HG02840 (cell line): ENCODE data around the gene DPF3.

Experiments used
- ATAC-seq: cut with Tn5 transposase; IDR thresholded peaks from one replicate; pipeline ENCODE4 v1.9.1; 2021; ENCODE audit warnings: mild to moderate bottlenecking, moderate library complexity, moderate number of reproducible peaks; ENCODE audit not compliant: unreplicated experiment, low FRiP score

DPF3 gene

DNA sequence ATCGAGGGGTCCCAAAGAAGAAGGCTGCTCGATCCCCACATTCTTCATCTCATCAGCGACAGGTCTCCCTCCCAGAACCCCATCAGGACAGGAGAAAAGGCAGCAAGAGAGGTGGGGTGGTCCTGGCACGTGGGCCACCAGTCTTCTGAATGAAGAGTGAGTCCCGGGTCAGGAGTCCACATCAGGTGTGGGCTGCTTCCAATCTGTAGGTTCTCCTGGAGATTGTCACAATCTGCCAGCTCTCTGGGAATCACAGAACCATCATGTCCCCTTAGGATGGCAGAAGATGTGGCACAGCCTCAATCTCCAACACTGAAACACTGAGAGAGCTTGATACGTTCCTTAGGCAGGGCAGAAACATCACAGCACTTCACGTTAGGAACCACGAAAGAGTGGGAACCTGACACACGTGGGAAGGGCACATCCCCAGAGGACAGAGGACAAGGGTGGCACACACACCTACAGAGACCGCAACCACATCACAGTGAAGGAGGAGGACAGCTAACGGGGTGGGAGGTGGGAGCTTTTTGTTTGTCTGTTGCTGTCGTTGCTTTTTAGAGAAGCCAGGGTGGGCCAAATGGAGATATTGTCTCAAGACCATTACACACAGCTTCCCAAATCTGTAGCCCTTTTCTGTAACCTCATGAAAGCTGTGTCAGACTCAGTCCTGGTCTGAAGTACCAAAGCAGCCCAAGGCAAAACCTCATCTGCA lies 284.5 kb downstream of the DPF3 start:
- no peak for ATAC-seq

- ATAC-seq = no peak
These were observed 285.3 kb downstream of the DPF3 start for GRCh38 chr14:72608391-72609204.

DNA sequence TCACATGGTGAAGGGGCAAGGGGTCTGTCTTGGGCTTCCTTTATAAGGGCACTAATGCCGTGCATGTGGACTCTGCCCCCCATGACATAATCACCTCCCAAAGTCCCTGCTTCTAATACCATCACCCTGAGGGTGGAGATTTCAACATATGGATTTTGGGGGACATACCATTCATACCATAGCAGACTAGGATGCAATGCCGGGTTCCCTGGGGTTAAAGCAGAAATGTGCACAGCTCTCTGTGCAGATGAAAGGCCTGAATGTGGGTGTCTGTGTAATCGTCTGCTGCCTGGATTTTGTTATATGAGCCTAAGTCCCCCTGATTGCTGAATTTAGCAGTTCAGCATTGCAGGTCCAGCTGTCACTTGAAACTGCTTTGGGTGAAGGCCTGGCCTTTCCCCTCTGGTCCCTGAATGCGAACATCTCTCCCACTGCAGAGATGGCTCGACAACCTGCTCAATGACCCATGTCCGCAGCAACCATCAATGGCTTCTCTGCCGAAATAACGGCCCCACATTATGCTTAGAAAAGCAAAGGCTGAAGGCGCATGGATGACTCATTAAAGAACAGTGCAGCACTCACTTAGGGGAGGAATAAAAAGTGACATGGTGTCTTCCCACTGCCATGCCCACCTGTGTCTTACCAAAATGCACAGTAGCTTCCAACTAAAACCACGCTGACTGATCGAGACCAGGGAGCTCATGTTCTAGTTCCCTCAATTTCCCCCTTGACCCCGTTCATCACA lies 286.3 kb downstream of the DPF3 start:
- ATAC-seq = no peak

DNA sequence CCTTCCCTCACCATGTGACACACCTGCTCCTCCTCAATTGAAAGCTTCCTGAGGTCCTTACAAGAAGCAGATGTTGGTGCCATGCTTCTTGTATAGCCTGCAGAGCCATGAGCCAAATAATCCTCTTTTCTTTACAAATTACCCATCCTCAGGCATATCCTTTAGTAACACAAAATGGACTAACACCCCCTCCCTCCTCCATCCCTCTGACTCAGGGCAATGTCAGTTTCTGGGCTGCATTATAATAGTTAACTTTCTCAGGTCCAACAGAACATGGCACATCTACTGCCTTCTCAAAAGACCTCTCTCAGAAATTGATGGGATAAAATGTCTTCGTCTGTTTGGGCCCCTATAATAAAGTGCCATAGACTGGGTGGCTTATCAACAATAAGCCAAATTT lies 287.0 kb downstream of the DPF3 start:
- ATAC-seq = no peak

- no peak for ATAC-seq
These were observed 288.0 kb downstream of the DPF3 start for GRCh38 chr14:72605921-72606220.

DNA sequence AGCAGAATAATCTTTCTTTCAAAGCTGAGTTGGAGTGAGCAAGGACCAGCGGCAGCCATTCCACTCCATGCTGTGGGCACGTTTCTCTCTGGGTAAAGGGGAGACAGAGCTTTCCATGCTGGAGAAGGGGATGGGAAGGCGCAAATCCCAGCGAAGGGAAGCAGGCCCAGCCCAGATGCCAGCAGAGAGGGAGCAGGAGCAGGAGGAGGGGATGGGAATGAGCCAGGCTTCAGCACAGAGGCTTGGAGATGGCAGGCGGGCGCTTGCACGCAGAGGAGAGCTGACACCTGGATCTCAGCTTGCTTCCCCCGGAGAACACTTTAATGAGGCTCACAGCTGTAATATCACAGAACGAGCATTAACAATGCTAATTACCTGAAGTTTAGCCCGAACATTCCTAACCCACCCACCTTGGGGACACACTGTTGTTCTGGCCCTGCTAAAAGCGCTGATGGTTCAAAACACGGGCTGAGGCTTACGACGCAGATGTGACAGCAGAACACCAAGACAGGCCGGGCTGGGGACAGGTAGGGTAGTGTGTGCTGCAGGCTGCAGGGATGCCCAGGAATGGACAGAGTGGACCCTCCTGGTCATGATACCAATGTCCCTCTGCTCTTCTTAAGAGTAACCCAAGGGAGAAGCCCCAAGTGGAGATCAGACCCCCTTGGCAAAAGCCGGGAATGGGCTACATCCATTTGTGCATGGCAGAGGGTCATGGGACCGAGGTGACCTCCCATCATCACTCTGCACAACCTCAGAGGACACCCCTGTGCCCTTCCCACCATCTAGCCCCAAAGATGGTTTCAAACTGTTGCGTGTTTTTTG lies 288.6 kb downstream of the DPF3 start:
- ATAC-seq = no peak

GRCh38 chr14:72604133-72604532 lies 289.8 kb downstream of the DPF3 start:
- ATAC-seq = no peak

- ATAC-seq = no peak
These were observed 290.3 kb downstream of the DPF3 start for GRCh38 chr14:72603639-72604038.

DNA sequence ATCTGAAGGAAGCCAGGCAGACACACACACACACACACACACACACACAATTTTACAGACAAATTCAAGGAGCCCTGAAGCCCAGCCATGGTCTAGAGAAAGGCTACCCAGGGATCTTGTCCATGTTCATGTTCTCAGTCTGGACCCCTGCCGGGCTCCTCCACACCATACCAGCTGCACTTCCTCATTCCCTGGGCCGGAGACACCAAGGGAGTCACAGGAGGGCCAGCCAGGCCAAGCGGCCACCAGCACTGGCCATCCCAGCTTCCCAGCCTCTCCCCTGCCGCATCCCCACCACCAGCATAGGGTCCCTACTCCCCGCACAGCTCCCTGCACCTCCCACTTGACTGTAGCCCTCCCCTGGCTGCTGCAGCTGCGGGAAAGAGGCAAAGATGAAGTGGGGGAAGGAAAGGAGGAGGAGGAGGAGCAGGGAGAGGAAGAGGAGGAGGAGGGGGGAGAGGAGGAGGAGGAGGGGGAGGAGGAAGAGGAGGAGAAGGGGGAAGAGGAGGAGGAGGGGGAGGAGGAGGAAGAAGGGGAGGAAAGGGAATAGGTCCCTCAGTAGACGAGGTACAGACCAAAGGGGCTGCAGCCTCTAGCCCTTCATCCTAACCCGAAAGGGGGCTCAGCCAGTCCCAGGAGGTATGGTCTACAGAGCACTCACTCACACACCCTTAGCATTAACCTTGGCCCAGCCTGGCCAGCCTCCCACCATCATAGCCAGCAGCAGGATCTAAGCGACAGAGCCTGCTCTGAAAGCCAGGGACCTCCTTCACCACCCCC lies 293.2 kb downstream of the DPF3 start:
- ATAC-seq = no peak

GRCh38 chr14:72599579-72600470 lies 294.1 kb downstream of the DPF3 start:
- ATAC-seq = no peak

DNA sequence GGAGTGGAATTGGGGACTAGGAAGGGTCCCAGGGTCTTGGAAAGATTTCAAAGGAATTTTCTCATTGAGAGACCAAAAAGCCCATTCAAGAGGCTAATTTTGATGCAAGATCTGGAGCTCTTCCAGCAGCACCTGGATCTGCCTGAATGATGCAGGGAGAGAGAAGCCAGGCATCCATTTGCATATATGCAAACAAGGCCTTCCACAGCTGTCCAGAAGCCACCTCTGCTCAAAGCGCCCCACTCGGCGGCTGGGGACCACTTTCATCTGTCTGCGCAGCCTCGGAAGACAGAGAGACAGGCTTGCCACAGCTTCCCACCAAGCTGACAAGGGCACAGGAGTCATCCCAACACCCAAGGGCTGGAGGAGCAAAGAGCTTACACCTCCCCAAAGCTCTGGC lies 295.6 kb downstream of the DPF3 start:
- no peak for ATAC-seq

DNA sequence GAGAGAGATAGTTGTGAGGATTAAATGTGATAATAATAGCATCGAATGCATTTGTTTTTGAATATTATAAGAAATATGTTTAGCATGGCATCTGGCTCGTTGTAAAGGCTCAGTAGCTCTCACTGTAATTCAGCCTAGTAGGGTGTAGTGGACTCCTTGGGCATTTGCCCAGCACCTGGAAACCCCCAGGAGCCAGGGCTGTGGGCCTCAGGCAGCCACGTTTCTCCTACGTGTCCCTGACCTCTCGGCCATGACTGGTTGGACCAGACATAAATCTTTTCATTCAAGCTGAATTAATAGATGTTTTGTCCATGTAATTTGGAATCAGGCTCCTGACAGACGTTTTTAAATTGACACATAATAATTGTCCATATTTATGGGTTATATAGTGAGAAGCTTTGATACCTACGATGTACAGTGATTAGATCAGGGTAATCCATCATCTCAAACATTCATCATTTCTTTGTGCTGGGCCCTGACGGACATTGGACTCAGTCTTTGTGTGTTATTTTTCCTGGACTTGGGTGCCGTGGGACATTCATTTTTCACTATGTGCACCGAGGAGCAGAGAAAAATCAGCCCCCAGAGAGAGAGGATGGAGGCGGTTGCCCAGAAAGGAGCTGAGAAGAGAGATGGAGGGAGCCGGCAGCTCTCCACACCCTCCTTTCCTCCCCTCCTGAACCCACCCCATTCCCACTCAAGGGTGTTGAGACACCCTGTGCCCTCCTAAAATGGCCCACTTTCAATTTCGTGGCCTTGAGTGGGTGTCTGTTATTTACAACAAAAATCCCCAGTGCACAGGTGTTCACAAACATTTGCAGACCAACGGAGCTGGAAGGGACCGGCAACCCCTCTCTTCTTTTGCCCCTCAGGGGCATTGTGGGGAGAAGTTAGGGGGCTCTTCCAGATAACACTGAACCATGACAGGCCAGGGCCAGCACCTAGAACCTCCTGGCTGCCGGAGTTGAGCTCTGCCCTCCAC lies 296.4 kb downstream of the DPF3 start:
- no peak for ATAC-seq

GRCh38 chr14:72595152-72595862 lies 298.6 kb downstream of the DPF3 start:
- ATAC-seq = no peak

- ATAC-seq = no peak
These were observed 299.6 kb downstream of the DPF3 start for GRCh38 chr14:72594099-72594901.

- no peak for ATAC-seq
These were observed 302.5 kb downstream of the DPF3 start for GRCh38 chr14:72591391-72591790.

DNA sequence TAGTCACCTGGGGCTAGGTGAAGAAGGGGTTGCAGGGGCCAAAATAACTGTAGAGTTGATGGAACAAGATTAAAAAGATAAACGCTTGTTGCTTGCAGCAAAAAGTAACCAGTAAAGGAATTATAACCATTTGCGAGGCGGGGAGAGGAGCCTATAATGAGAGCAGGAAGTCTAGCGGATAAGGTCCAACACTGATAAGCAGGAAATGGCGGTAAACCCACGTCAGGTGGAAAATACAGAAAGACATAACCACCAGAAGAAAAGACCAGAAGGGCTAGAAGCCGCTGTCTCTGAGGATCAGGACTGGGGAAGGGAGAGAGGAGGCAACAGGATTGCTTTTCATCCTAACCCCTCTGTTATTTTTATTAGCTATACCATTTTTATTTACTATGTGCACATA lies 303.3 kb downstream of the DPF3 start:
- ATAC-seq = no peak
